Fibroblast of lung (primary cell): Measurements from ENCODE around the gene GDF7.

Experiments used
- EZH2 ChIP-seq: IDR thresholded peaks from 2 replicates; pipeline ENCODE4 v1.5.1; 2012; ENCODE audit warnings: low read length, control low read depth, mild to moderate bottlenecking; ENCODE audit errors: missing control alignments
- TF ChIP-seq, protein P1 (sequence below), 2 donors: IDR thresholded peaks in 1 of 2; conservative IDR thresholded peaks in 1 of 2; 1 replicate in 1 of 2; 2 replicates in 1 of 2; pipeline ENCODE4 v1.5.1; 2011 to 2012; ENCODE audit warnings: low read length in 2 of 2, control low read depth in 1 of 2, inconsistent platforms in 1 of 2, low read depth in 1 of 2, mild to moderate bottlenecking in 1 of 2

DNA sequence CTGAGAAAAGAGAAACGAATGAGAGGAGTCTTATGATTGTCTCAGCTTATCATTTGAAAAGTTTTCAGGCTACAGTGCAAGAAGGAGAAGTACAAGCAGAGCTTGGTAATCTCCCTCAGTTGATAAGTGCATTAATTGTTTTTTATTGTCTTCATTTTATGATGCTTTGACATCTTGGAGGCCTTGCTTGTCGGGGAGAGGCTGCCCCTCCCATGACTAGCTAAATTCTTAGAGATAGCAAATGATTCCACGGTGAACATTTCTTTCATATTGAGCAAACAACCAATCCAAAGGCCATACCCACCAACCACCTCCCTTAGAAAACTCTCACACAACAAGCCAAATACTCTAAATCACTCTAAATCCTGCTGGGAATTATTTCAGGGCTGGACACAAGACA lies 39.8 kb downstream of the GDF7 start:
- TF ChIP-seq, protein P1, sequence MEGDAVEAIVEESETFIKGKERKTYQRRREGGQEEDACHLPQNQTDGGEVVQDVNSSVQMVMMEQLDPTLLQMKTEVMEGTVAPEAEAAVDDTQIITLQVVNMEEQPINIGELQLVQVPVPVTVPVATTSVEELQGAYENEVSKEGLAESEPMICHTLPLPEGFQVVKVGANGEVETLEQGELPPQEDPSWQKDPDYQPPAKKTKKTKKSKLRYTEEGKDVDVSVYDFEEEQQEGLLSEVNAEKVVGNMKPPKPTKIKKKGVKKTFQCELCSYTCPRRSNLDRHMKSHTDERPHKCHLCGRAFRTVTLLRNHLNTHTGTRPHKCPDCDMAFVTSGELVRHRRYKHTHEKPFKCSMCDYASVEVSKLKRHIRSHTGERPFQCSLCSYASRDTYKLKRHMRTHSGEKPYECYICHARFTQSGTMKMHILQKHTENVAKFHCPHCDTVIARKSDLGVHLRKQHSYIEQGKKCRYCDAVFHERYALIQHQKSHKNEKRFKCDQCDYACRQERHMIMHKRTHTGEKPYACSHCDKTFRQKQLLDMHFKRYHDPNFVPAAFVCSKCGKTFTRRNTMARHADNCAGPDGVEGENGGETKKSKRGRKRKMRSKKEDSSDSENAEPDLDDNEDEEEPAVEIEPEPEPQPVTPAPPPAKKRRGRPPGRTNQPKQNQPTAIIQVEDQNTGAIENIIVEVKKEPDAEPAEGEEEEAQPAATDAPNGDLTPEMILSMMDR (conservative IDR thresholded peaks at IDR 0.05 in 1 of 2, IDR thresholded peaks at IDR 0.05 in 1 of 2; ENCODE audit: low read depth in 1 of 2, low read length in 2 of 2) = no peak
- no peak for TF ChIP-seq EZH2
